ENCODE data around the gene PTGER1. TPM values are rescaled to one million over a fixed set of nuclear protein-coding genes. Genes with fewer than 3 reads are reported as not detected.

The PTGER1 gene
- total RNA-seq, 1 experiment from 2014 or later, result 0.63 TPM

- no peak for TF ChIP-seq CTCF (conservative IDR thresholded peaks at IDR 0.05)
- no peak for DNase-seq
- WGBS (ENCODE audit: extremely low coverage, insufficient read length, low lambda C conversion rate), result no CpG with 5 or more reads among the region's 14 CpGs
- Histone ChIP-seq H3K27ac (ENCODE audit: insufficient read length, low read depth, low read length) (no peak overlapping the region), H4K20me1 (ENCODE audit: control insufficient read depth, insufficient read depth, insufficient read length) (no peaks in the 10 kb centered on the region), H3K9me3 (ENCODE audit: control insufficient read depth, low read depth, low read length) (no peaks in the 10 kb centered on the region), H3K14ac (ENCODE audit: insufficient read depth, low read length) (no peak overlapping the region), H3K4me2 (ENCODE audit: insufficient read depth, insufficient read length, low read length) (no peak overlapping the region), H3K4me1 (ENCODE audit: insufficient read depth, low read length) (no peaks in the 10 kb centered on the region), H2AFZ (ENCODE audit: low read length) (no peak overlapping the region), H3K56ac (ENCODE audit: insufficient read length, low read depth, low read length) (no peak overlapping the region), H2BK5ac (ENCODE audit: insufficient read length, low read length) (no peak overlapping the region), H2BK12ac (ENCODE audit: insufficient read length, low read depth, low read length) (no peak overlapping the region), H3K23me2 (ENCODE audit: insufficient read length, low read depth, low read length, poor library complexity, severe bottlenecking) (peaks cover 8% of the 10 kb centered on the region), H4K8ac (replicated peaks; ENCODE audit: insufficient read length, low read depth, low read length) (no peak overlapping the region), H4K91ac (ENCODE audit: insufficient read length, low read depth, low read length) (no peak overlapping the region), H4K5ac (ENCODE audit: insufficient read length, low read depth, low read length) (peak overlapping the region; percentile 53), H3T11ph (ENCODE audit: low read length) (no peak overlapping the region), H2BK15ac (ENCODE audit: low read depth, low read length) (no peak overlapping the region), H2BK20ac (ENCODE audit: low read depth, low read length, poor library complexity, severe bottlenecking) (no peak overlapping the region), H2BK120ac (ENCODE audit: low read depth, low read length, poor library complexity, severe bottlenecking) (no peak overlapping the region), H3K4ac (ENCODE audit: low read depth, low read length) (no peak overlapping the region), H3K18ac (ENCODE audit: insufficient read length, low read depth, low read length) (no peak overlapping the region), H3K23ac (ENCODE audit: insufficient read length, low read depth, low read length) (no peak overlapping the region), H3K79me1 (ENCODE audit: insufficient read depth, low read depth, low read length, poor library complexity, severe bottlenecking) (peaks cover 9% of the 10 kb centered on the region), H3K79me2 (ENCODE audit: insufficient read depth, low read length) (peaks cover 12% of the 10 kb centered on the region; the same call in 1 of the 2 replicates), H3K27me3 (ENCODE audit: insufficient read depth, low read length) (no peaks in the 10 kb centered on the region), H2AK5ac (ENCODE audit: insufficient read length, low read length) (no peak overlapping the region), H3K9ac (ENCODE audit: extremely low read depth, insufficient read length, low read length) (no peak overlapping the region)
- Mint-ChIP-seq H3K27me3 (ENCODE audit: low read depth) (peaks cover 1% of the 10 kb centered on the region; the same call in 1 of the 2 replicates), H3K4me1 (peaks cover 17 to 23% of the 10 kb centered on the region in 2 experiments), H3K27ac (peak overlapping the region in 1 of 3 experiments; percentile 11; a peak in 1 of 7 replicates), H3K9me3 (no peaks in the 10 kb centered on the region), H3K4me3 (no peak overlapping the region), H3K36me3 (ENCODE audit: insufficient read depth in 1 of 3, low read depth in 3 of 3) (peaks cover 27 to 36% (median 32%) of the 10 kb centered on the region in 3 experiments; a peak in 6 of 7 replicates)
Observed at GRCh38 chr19:14512406-14512961, 37.3 kb upstream of the PTGER1 start.
